Heart right ventricle (tissue), 16 donors: ENCODE data around the gene EIF4ENIF1. TPM values are rescaled to one million over a fixed set of nuclear protein-coding genes. Genes with fewer than 3 reads are reported as not detected.
"Not testable (repeated sequence)": the region's sequence is repeated elsewhere in the genome, so short reads cannot be mapped to it uniquely, and the experiment has no call there.

Experiments
- ATAC-seq, 8 donors: fragments of 200-7000 bp; cut with Tn5 transposase; one replicate each; pipeline ENCODE4 v1.9.1; 2020; ENCODE audit warnings: mild to moderate bottlenecking in 8 of 8, moderate library complexity in 8 of 8, moderate number of reproducible peaks in 1 of 8
- DNase-seq, 2 donors: peaks; one replicate each; pipeline ENCODE4 v3.0.0-alpha.2; 2020
- H3K27ac ChIP-seq, 10 donors: fragments of 200-600 bp; sonication (generic) in 2 of 10; one replicate each; pipeline versions ENCODE4 v1.5.0 to v1.8.0; 2020 to 2022; ENCODE audit warnings: mild to moderate bottlenecking in 3 of 10
- H3K27me3 ChIP-seq, 7 donors: fragments of 200-600 bp; one replicate each; pipeline ENCODE4 v1.8.0; 2021 to 2022; ENCODE audit warnings: mild to moderate bottlenecking in 2 of 7
- H3K36me3 ChIP-seq, 9 donors: fragments of 200-600 bp; sonication (generic) in 1 of 9; one replicate each; pipeline versions ENCODE4 v1.5.0 to v1.8.0; 2020 to 2022; ENCODE audit warnings: mild to moderate bottlenecking in 2 of 9
- H3K4me1 ChIP-seq, 9 donors: fragments of 200-600 bp; sonication (generic) in 1 of 9; one replicate each; pipeline versions ENCODE4 v1.5.0 to v1.8.0; 2020 to 2022; ENCODE audit warnings: mild to moderate bottlenecking in 4 of 9
- H3K4me3 ChIP-seq, 10 donors: fragments of 200-600 bp; sonication (generic) in 2 of 10; one replicate each; pipeline versions ENCODE4 v1.5.0 to v1.8.0; 2020 to 2022; ENCODE audit warnings: mild to moderate bottlenecking in 7 of 10, moderate library complexity in 2 of 10
- H3K9me3 ChIP-seq, 11 donors: fragments of 200-600 bp in 10 of 11; sonication (generic) in 2 of 11; one replicate each; pipeline versions ENCODE4 v1.5.0 to v1.8.0; 2013 to 2022; ENCODE audit warnings: mild to moderate bottlenecking in 2 of 11, control low read depth in 1 of 11, moderate library complexity in 1 of 11
- WGBS, 2 donors: extraction: QIAGEN DNeasy Blood & Tissue Kit; methylation state at CpG; one replicate each; pipeline ENCODE4 v1.1.7; 2013; ENCODE audit warnings: inconsistent platforms in 1 of 2; 5-methylcytosine and 5-hydroxymethylcytosine counted together
- intact Hi-C, 10 donors: fragments of 100-400 bp; cut with DNase I; formaldehyde crosslinking; loops; one replicate each; pipeline versions ENCODE4 v1.11.1 to v1.14.2; 2022
- polyA plus RNA-seq, 2 donors: library from polyadenylated mRNA; stranded (reverse); fragments of 200-250 nt; gene quantifications; one replicate each; pipeline ENCODE4 v1.2.3, GENCODE V29; 2013
- total RNA-seq, 10 donors: library from RNA; stranded (reverse); fragmentation: NEBNext Ultra II Directional in 3 of 10; extraction: Animal tissue kit (Norgen Biotek cat#: 25700) in 3 of 10; gene quantifications; one replicate each; pipeline versions ENCODE4 v1.2.1 to v1.2.4, GENCODE V29; 2021 to 2023
- TF ChIP-seq, protein P1 (sequence below), 9 donors: fragments of 200-600 bp; sonication (generic) in 2 of 9; IDR thresholded peaks; one replicate each; pipeline versions ENCODE4 v1.5.0 to v1.8.0; 2021 to 2022; ENCODE audit warnings: antibody characterized with exemption in 9 of 9, mild to moderate bottlenecking in 5 of 9, moderate library complexity in 1 of 9
- donor health status: Arrhythmogenic right ventricular cardiomyopathy.
- donor health status: ischemic (EF 13 %, LVEDD 7.1; RV severe dilation, severe dysfunction).
- donor health status: healthy with polysubstance abuse.
- donor health status: DM: no; HTN: yes; CAD: no.
- donor health status: DM: no; HTN: no; CAD: no.
- donor health status: ischemic (EF 25% LVEDD 6.9; RV normal size, moderate dysfunction).
- donor health status: ischemic (EF 25% LVEDD 5.7; RV mildly dilated, moderate dysfunction).
- donor health status: healthy.
- donor health status: DM: yes; HTN: yes; CAD: no.
- donor health status: Ischemic cardiomyopathy.
- donor health status: ischemic (EF 35%, LVEDD 5.7; RV mildly dilated, moderate dysfunction).
- donor health status: nonischemic (EF 11% LVEDD 7.7; RV severe dilation, severe dysfunction).
- donor health status: DM: yes; HTN: yes; CAD: no.
- donor health status: PGD.
- donor health status: ischemic (EF 29% LVEDD 5.4; RV normal size, mild dysfunction).
- donor health status: nonischemic (EF 23%, LVEDD 6.1; RV moderate dilation, normal function).

The EIF4ENIF1 gene
- total and polyA plus RNA-seq, 12 donors: 9.0 to 31.9 (median 22.5) TPM

DNA sequence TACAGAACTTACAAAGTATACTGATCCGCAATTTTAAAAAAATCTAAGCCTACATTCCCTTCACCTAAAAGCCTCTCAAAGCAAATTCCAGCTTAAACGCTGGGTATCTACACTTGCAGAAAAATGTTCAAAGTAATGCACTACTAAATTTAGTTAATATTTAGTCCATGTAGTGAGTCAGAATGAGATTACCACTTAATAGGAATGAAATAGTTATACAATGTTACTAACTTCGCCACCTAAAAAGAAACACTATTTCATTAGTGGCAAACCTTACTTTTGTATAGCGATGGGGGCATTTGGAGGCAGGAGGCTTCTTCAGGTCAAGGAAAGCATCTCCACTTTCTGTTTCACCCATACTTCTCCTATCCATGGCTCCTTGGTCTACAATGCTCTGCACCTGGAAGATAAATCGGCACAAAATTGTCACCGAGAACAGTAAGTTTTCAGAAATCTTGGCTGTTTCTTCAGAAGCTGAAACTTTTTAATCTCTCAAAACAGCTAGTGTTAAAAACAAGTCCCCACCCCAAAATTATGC is 1.2 kb downstream of the EIF4ENIF1 start:
- Histone ChIP-seq H3K27me3 (no peaks in the 10 kb centered on the region), H3K36me3 (peaks cover 0 to 49% (median 8%) of the 10 kb centered on the region in 9 donors), H3K4me3 (peak overlapping the region in 9 of 10 donors; percentile 69 to 94 (median 78)), H3K27ac (peak overlapping the region in 7 of 10 donors; percentile 97 to 100 (median 99)), H3K4me1 (peaks cover 2 to 38% (median 26%) of the 10 kb centered on the region in 9 donors), H3K9me3 (no peaks in the 10 kb centered on the region)
- intact Hi-C loops: loop anchor here in 1 of 10 donors (10.0 kb wide), 1 partner anchor 144 kb away; the partner anchor contains the start of gene PATZ1
- TF ChIP-seq, protein P1, sequence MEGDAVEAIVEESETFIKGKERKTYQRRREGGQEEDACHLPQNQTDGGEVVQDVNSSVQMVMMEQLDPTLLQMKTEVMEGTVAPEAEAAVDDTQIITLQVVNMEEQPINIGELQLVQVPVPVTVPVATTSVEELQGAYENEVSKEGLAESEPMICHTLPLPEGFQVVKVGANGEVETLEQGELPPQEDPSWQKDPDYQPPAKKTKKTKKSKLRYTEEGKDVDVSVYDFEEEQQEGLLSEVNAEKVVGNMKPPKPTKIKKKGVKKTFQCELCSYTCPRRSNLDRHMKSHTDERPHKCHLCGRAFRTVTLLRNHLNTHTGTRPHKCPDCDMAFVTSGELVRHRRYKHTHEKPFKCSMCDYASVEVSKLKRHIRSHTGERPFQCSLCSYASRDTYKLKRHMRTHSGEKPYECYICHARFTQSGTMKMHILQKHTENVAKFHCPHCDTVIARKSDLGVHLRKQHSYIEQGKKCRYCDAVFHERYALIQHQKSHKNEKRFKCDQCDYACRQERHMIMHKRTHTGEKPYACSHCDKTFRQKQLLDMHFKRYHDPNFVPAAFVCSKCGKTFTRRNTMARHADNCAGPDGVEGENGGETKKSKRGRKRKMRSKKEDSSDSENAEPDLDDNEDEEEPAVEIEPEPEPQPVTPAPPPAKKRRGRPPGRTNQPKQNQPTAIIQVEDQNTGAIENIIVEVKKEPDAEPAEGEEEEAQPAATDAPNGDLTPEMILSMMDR (IDR thresholded peaks at IDR 0.05): no peak
- WGBS, 2 donors: 78 to 80% methylated on average over 6 of the region's 6 CpGs
- no peak for DNase-seq
- ATAC-seq: no peak

DNA sequence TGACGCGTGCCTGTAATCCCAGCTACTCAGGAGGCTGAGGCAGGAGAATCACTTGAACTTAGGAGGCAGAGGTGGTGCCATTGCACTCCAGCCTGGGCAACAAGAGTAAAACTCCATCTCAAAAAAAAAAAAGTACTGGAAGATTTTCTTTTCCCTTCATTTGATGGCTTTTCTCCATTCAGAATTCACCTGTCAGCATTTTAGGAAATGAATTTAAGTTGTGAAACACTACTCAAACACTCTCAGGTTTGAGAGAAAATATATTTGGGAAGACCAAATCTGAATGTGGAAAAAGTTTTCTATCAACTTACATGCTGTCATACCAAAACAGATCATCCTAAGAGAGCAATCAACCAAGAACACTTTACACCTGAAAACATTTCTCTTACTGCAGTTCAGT is 2.7 kb downstream of the EIF4ENIF1 start:
- peaks cover 2 to 41% (median 26%) of the 10 kb centered on the region in 9 donors for H3K4me1 ChIP-seq
- intact Hi-C loops: loop anchor here in 1 of 10 donors (10.0 kb wide), 1 partner anchor 142 kb away; the partner anchor contains the start of gene PATZ1
- TF ChIP-seq, protein P1 (IDR thresholded peaks at IDR 0.05): no peak

DNA sequence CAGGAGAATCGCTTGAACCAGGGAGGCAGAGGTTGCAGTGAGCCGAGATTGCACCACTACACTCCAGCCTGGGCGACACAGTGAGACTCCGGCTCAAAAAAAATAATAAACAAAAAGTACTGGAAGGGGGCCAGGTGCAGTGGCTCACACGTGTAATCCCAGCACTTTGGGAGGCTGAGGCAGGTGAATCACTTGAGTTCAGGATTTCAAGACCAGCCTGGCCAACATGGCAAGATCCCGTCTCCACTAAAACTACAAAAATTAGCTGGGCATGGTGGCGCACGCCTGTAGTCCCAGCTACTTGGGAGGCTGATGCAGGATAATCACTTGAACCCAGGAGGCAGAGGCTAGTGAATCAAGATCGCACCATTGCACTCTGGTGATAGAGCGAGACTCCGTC is 3.3 kb downstream of the EIF4ENIF1 start:
- H3K27ac ChIP-seq, H3K27me3 ChIP-seq, H3K4me3 ChIP-seq, H3K9me3 ChIP-seq, ATAC-seq, DNase-seq: not testable (repeated sequence)
- WGBS, 2 donors: 94 to 95% methylated on average over 11 of the region's 11 CpGs
- intact Hi-C loops: loop anchor here in 1 of 10 donors (10.0 kb wide), 1 partner anchor 142 kb away; the partner anchor contains the start of gene PATZ1
- Histone ChIP-seq H3K4me1 (peaks cover 2 to 39% (median 24%) of the 10 kb centered on the region in 9 donors), H3K36me3 (peaks cover 0 to 69% (median 9%) of the 10 kb centered on the region in 9 donors)

More for the DNA sequence above, 2.7 kb downstream of the EIF4ENIF1 start:
- H3K36me3 ChIP-seq: peaks cover 0 to 64% (median 9%) of the 10 kb centered on the region in 9 donors
- no peaks in the 10 kb centered on the region for H3K9me3 ChIP-seq
- WGBS, 2 donors: 96 to 98% methylated on average over 2 of the region's 2 CpGs
- ATAC-seq (no peak), DNase-seq (no peak)
- no peak overlapping the region for H3K27ac ChIP-seq
- no peak overlapping the region for H3K4me3 ChIP-seq
- no peaks in the 10 kb centered on the region for H3K27me3 ChIP-seq

DNA sequence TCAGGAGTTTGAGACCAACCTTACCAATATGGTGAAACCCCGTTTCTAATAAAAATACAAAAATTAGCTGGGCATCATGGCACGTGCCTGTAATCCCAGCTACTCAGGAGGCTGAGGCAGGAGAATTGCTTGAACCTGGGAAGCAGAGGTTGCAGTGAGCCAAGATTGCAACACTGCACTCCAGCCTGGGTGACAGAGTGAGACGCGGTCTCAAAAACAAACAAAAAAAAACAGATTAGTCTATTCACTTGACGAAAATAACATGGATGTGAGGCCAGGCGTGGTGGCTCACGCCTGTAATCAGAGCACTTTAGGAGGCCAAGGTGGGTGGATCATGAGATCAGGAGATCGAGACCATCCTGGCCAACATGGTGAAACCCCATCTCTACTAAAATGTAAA is 7.2 kb downstream of the EIF4ENIF1 start:
- Histone ChIP-seq H3K36me3 (peaks cover 0 to 99% (median 6%) of the 10 kb centered on the region in 9 donors), H3K4me1 (peaks cover 0 to 10% (median 4%) of the 10 kb centered on the region in 9 donors)
- 92 to 93% methylated on average over 8 of the region's 8 CpGs for WGBS, 2 donors
- H3K27me3 ChIP-seq, H3K9me3 ChIP-seq, ATAC-seq, H3K27ac ChIP-seq, DNase-seq, H3K4me3 ChIP-seq: not testable (repeated sequence)
- intact Hi-C loops: loop anchor here in 1 of 10 donors (10.0 kb wide), 1 partner anchor 138 kb away; the partner anchor contains the start of gene PATZ1

GRCh38 chr22:31481129-31481528 is 8.5 kb downstream of the EIF4ENIF1 start:
- H3K4me1 ChIP-seq: peaks cover 0 to 8% (median 4%) of the 10 kb centered on the region in 9 donors
- peaks cover 0 to 96% (median 6%) of the 10 kb centered on the region in 9 donors for H3K36me3 ChIP-seq
- intact Hi-C loops: loop anchor here in 1 of 10 donors (10.0 kb wide), 1 partner anchor 136 kb away; the partner anchor contains the start of gene PATZ1
- no peak overlapping the region for H3K27ac ChIP-seq
- ATAC-seq (no peak), DNase-seq (no peak)
- no peaks in the 10 kb centered on the region for H3K27me3 ChIP-seq
- TF ChIP-seq, protein P1 (IDR thresholded peaks at IDR 0.05): no peak
- 87 to 93% methylated on average over 3 of the region's 3 CpGs for WGBS, 2 donors
- no peak overlapping the region for H3K4me3 ChIP-seq
- H3K9me3 ChIP-seq: no peaks in the 10 kb centered on the region
